ENCODE measurements around the gene ZNF442. TPM values are rescaled to one million over a fixed set of nuclear protein-coding genes. Genes with fewer than 3 reads are reported as not detected.
A peak's percentile ranks its signal among the peaks of the same experiment; 100 is the strongest.
"Not testable (repeated sequence)": the region's sequence is repeated elsewhere in the genome, so short reads cannot be mapped to it uniquely, and the experiment has no call there.

Gene ZNF442
- total RNA-seq, 2 donors from 2014 or later, result 0.47 to 3.2 TPM

GRCh38 chr19:12350890-12351197, 14.6 kb downstream of the ZNF442 start:
- Mint-ChIP-seq H3K36me3 (peaks cover 35% of the 10 kb centered on the region), H3K9me3 (peaks cover 15% of the 10 kb centered on the region), H3K27ac (no peak overlapping the region), H3K4me1 (ENCODE audit: low read depth in 2 of 2) (no peaks in the 10 kb centered on the region), H3K4me3 (no peak overlapping the region), H3K27me3 (no peaks in the 10 kb centered on the region)
- DNase-seq (ENCODE audit: low spot score), result no peak
- ATAC-seq, result no peak

DNA sequence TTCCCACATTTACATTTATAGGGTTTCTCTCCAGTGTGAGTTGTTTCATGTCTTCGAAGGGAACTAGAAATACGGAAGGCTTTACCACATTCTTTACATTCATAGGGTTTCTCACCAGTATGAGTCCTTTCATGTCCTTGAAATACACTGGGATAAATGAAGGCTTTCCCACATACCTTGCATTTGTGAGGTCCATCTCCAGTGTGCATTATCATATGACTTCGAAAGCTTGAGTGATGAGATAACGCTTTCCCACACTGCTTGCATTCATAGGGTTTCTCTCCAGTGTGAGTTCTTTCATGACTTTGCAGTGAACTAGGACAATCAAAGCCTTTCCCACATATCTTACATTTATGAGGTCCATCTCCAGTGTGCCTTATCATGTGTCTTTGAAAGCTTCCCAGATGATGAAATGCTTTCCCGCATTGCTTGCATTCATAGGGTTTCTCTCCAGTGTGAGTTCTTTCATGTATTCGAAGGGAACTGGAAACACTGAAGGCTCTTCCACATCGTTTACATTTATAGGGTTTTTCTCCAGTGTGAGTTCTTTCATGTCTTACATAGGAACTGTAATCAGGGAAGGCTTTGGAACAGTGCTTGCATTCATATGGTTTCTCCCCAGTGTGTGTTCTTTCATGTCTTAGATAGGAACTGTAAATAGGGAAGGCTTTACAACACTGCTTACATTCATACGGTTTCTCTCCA, 15.1 kb downstream of the ZNF442 start:
- no peak overlapping the region for H3K27ac Mint-ChIP-seq
- no peaks in the 10 kb centered on the region for H3K27me3 Mint-ChIP-seq
- no peak for DNase-seq (ENCODE audit: low spot score)
- no peaks in the 10 kb centered on the region for H3K4me1 Mint-ChIP-seq (ENCODE audit: low read depth in 2 of 2)
- no peak overlapping the region for H3K4me3 Mint-ChIP-seq
- H3K9me3 Mint-ChIP-seq, result peaks cover 15% of the 10 kb centered on the region
- no peak for ATAC-seq
- peaks cover 35% of the 10 kb centered on the region for H3K36me3 Mint-ChIP-seq

DNA sequence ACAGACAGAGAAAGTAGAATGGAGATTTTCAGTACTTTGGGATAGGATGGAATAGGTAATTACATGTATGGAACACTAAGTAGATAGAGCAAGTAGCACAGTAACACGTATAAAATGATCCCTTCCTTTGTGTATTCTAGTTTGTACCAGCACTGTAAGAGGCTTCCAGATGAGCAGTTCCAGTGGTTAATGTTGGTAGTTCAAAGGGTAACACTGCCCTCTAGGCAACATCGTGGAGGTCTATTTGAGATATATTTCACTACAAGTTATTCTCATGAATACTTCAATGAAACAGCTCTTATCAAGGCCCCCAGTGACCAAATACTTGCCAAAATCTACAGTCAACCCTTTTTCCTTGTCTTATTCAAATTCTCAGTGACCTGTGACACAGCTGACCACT, 18.6 kb downstream of the ZNF442 start:
- ATAC-seq, result no peak
- no peaks in the 10 kb centered on the region for H3K27me3 Mint-ChIP-seq
- H3K4me1 Mint-ChIP-seq (ENCODE audit: low read depth in 2 of 2), result no peaks in the 10 kb centered on the region
- DNase-seq (ENCODE audit: low spot score), result no peak
- H3K27ac Mint-ChIP-seq, result no peak overlapping the region
- peaks cover 12% of the 10 kb centered on the region for H3K9me3 Mint-ChIP-seq
- H3K4me3 Mint-ChIP-seq, result no peak overlapping the region
- H3K36me3 Mint-ChIP-seq, result peaks cover 25% of the 10 kb centered on the region

DNA sequence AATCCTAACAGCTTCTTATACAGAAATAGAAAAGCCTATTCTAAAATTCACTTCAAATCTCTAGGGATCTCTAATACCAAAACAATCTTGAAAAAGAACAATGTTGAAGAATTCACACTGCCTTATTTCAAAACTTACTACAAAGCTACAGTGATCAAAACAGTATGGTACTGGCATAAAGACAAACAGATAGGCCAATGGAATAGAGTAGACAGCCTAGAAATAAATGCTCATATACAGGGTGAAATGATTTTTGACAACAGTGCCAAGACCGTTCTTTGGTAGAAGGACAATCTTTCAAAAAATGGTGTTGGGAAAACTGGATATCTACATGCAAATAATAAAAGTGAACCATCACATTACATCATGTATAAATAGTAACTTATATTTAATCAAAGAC, 20.3 kb downstream of the ZNF442 start:
- Mint-ChIP-seq H3K36me3 (peaks cover 14% of the 10 kb centered on the region), H3K4me3 (no peak overlapping the region), H3K9me3 (peaks cover 3% of the 10 kb centered on the region), H3K27ac (no peak overlapping the region), H3K27me3 (no peaks in the 10 kb centered on the region), H3K4me1 (ENCODE audit: low read depth in 2 of 2) (no peaks in the 10 kb centered on the region)
- DNase-seq (ENCODE audit: low spot score), result no peak
- no peak for ATAC-seq

DNA sequence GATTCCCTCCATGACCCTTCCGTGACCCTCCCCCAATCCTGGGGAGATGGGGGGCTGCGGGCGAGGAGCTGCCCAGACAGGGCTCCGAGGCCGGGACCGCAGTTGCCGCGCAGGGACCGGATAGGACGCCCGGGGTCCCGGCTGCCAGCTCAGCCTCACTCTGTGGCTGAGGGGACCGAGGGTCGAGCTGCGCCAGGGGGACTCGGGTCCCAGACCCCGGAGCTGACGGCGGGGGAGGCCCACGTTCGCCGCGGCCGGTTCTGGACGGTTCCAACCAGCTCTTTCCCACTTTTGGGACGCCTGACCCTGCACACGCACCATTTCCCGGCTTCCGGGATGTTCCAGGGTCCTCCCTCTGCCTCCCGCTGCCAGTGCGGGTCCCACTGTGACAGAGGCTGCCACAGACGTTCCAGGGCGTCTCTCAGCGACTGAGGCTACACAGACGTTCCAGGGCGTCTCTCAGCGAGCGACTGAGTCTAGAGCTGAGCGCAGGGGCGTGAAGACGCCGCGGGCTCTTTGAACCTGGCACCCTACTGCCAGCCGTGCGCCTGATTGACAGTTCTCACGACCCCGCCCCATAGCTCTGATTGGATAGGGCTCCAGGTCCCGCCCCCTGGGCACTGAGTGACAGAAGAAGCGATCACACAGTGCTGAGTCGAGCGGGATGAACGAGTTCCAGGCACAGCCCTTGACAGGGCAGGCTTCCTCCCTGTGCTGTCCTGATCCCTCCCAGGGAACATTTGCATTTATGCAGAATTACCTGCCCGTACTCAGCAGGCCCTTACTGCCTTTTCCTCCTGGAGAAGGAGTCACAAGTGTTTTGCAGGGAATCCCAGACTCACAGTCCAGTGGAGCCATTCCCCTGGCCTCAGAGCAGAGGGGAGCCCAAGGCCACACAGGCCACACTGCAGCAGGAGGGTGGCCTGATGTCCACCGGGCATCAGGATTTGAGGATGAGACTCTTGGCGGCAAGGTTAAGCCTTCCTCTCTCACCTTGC, 32.0 kb downstream of the ZNF442 start, which contains the start of gene ZNF563:
ZNF563 (minus strand) TSS at position 472 of the 998 bp plus-strand sequence; CDS start at position 321, 151 bp downstream.
- DNase-seq (ENCODE audit: low spot score) (peak; percentile 95), ATAC-seq (peak; percentile 100)
- H3K36me3 Mint-ChIP-seq, result no peaks in the 10 kb centered on the region
- H3K4me3 Mint-ChIP-seq, result peak within 1 kb of the TSS; percentile 92
- no peaks in the 10 kb centered on the region for H3K27me3 Mint-ChIP-seq
- no peaks in the 10 kb centered on the region for H3K9me3 Mint-ChIP-seq
- peak within 1 kb of the TSS; percentile 75 to 94 for H3K27ac Mint-ChIP-seq
- peaks cover 16 to 19% of the 10 kb centered on the region in 2 donors for H3K4me1 Mint-ChIP-seq (ENCODE audit: low read depth in 2 of 2)

GRCh38 chr19:12331211-12331941, 34.1 kb downstream of the ZNF442 start:
- Mint-ChIP-seq H3K27me3 (no peaks in the 10 kb centered on the region), H3K4me3 (peak overlapping the region; percentile 92), H3K36me3 (no peaks in the 10 kb centered on the region), H3K9me3 (no peaks in the 10 kb centered on the region), H3K27ac (peak overlapping the region in 1 of 2 donors; percentile 94), H3K4me1 (ENCODE audit: low read depth in 2 of 2) (peaks cover 16 to 19% of the 10 kb centered on the region in 2 donors)
- ATAC-seq, result no peak
- no peak for DNase-seq (ENCODE audit: low spot score)

DNA sequence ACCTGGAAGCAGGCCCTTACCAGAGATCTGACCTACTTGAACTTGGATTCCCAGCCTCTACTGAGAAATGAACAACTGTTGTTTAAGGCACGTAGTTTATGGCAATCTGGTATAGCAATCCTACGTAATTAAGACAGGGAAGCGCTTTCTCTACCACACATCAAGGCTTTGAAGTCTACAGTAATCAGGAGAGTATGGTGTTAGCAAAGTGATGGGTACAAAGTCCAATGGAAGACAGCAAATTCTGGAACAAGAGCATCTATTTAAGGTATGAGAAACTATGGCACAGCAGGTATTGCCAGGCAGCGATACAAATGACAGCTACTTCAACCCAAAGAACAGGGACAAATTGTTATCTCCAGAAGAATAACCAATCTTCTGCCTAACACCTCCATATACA, 35.1 kb downstream of the ZNF442 start:
- DNase-seq (ENCODE audit: low spot score), result no peak
- no peaks in the 10 kb centered on the region for H3K36me3 Mint-ChIP-seq
- no peak for ATAC-seq
- H3K4me3 Mint-ChIP-seq, result no peak overlapping the region
- no peaks in the 10 kb centered on the region for H3K27me3 Mint-ChIP-seq
- H3K9me3 Mint-ChIP-seq, result no peaks in the 10 kb centered on the region
- H3K27ac Mint-ChIP-seq, result no peak overlapping the region
- peaks cover 16 to 19% of the 10 kb centered on the region in 2 donors for H3K4me1 Mint-ChIP-seq (ENCODE audit: low read depth in 2 of 2)

DNA sequence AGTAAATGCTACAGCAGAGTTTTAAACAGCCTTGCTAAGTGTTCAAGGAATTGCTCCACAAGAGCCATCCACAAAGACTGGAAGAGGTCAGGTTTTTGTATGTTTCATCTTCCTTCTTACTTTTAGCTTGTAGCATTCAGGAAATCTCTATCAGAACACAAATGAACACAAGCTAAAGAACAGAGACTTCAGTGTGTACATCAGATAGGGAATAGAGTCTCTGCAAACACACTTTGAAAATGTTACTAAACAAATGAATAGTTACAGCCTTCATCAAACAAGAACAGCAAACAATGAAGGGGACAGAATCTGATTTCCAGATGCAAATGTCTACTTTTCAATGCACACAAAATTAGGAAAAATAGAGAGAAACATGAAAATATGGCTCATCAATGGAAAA, 39.8 kb downstream of the ZNF442 start:
- peaks cover 4% of the 10 kb centered on the region for H3K9me3 Mint-ChIP-seq
- no peak overlapping the region for H3K27ac Mint-ChIP-seq
- peaks cover 0 to 2% of the 10 kb centered on the region in 2 donors for H3K4me1 Mint-ChIP-seq (ENCODE audit: low read depth in 2 of 2)
- ATAC-seq (no peak), DNase-seq (ENCODE audit: low spot score) (no peak)
- H3K36me3 Mint-ChIP-seq, result peaks cover 6% of the 10 kb centered on the region
- H3K4me3 Mint-ChIP-seq, result no peak overlapping the region
- H3K27me3 Mint-ChIP-seq, result no peaks in the 10 kb centered on the region

GRCh38 chr19:12318782-12319413, 46.6 kb downstream of the ZNF442 start:
- Mint-ChIP-seq H3K27me3 (no peaks in the 10 kb centered on the region), H3K36me3 (peaks cover 26% of the 10 kb centered on the region), H3K4me1 (ENCODE audit: low read depth in 2 of 2) (peaks cover 0 to 2% of the 10 kb centered on the region in 2 donors), H3K9me3 (peaks cover 22% of the 10 kb centered on the region), H3K4me3 (no peak overlapping the region), H3K27ac (no peak overlapping the region)
- DNase-seq (ENCODE audit: low spot score) (no peak), ATAC-seq (no peak)

GRCh38 chr19:12314553-12314952, 50.9 kb downstream of the ZNF442 start:
- Mint-ChIP-seq H3K27me3 (no peaks in the 10 kb centered on the region), H3K4me1 (ENCODE audit: low read depth in 2 of 2) (peaks cover 0 to 2% of the 10 kb centered on the region in 2 donors), H3K36me3 (peaks cover 18% of the 10 kb centered on the region), H3K9me3 (peaks cover 17% of the 10 kb centered on the region), H3K27ac (no peak overlapping the region), H3K4me3 (no peak overlapping the region)
- no peak for ATAC-seq
- no peak for DNase-seq (ENCODE audit: low spot score)

GRCh38 chr19:12308891-12309290, 56.6 kb downstream of the ZNF442 start:
- not testable (repeated sequence) for H3K27me3 Mint-ChIP-seq; H3K9me3 Mint-ChIP-seq; H3K4me3 Mint-ChIP-seq; ATAC-seq; H3K27ac Mint-ChIP-seq; H3K36me3 Mint-ChIP-seq; H3K4me1 Mint-ChIP-seq (ENCODE audit: low read depth in 2 of 2); DNase-seq (ENCODE audit: low spot score)
